GM12874 (cell line): Measurements from ENCODE around the gene TMEM54.

ENCODE experiments used
- TF ChIP-seq, protein P1 (sequence below): IDR thresholded peaks from 2 replicates; pipeline ENCODE4 v1.5.1; 2011; ENCODE audit warnings: low read depth, mild to moderate bottlenecking, control low read depth, low read length, moderate library complexity; ENCODE audit not compliant: insufficient read depth

TMEM54 gene

DNA sequence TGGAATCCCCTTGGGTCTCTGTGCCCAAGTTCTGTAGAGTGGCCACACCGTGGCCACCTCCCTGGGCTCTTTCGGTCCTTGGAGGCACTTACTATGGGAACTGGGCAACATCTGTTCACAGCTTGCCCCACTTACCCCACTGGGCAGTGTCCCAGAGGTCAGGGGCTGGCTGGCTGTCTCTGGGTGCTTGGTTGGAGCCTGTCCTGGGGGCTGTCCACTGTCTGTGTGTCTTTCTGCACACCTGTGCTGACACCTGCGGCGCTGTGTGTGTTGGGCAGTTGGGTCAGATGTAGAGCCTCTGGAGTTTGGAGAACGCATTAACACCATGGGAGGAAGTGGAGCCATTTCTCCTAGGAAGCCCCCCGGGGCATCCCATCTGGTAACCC, 1.3 kb upstream of the TMEM54 start:
- TF ChIP-seq, protein P1, sequence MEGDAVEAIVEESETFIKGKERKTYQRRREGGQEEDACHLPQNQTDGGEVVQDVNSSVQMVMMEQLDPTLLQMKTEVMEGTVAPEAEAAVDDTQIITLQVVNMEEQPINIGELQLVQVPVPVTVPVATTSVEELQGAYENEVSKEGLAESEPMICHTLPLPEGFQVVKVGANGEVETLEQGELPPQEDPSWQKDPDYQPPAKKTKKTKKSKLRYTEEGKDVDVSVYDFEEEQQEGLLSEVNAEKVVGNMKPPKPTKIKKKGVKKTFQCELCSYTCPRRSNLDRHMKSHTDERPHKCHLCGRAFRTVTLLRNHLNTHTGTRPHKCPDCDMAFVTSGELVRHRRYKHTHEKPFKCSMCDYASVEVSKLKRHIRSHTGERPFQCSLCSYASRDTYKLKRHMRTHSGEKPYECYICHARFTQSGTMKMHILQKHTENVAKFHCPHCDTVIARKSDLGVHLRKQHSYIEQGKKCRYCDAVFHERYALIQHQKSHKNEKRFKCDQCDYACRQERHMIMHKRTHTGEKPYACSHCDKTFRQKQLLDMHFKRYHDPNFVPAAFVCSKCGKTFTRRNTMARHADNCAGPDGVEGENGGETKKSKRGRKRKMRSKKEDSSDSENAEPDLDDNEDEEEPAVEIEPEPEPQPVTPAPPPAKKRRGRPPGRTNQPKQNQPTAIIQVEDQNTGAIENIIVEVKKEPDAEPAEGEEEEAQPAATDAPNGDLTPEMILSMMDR, result no peak

DNA sequence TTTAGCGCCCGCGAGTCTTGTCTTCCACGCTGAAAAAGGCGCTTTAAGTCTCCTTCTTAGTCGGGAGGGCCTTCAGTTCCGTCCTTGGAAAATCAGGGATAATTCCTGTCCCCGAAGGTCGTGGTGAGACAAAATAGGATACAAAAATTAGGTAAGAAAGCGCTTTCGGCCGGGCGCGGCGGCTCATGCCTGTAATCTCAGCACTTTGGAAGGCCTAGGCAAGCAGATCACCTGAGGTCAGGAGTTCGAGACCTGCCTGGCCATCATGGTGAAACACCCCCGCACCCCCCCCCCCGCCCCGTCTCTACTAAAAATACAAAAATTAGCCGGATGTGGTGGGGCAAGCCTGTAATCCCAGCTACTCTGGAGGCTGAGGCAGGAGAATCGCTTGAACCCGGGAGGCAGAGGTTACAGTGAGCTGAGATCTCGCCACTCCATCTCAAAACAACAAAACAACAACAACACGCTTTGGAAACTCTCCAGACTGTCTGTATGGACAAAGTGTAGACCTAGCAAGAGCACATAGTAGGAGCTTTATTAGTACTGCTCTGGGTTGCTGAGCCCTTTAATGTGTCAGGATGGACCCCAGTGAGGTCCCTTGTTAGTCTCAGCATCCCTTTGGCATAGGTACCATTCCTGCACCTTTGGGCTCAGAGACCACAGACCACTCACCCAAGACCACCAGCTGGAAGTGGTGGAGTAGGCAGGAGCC, 790 bp upstream of the TMEM54 start:
- TF ChIP-seq, protein P1, result no peak

DNA sequence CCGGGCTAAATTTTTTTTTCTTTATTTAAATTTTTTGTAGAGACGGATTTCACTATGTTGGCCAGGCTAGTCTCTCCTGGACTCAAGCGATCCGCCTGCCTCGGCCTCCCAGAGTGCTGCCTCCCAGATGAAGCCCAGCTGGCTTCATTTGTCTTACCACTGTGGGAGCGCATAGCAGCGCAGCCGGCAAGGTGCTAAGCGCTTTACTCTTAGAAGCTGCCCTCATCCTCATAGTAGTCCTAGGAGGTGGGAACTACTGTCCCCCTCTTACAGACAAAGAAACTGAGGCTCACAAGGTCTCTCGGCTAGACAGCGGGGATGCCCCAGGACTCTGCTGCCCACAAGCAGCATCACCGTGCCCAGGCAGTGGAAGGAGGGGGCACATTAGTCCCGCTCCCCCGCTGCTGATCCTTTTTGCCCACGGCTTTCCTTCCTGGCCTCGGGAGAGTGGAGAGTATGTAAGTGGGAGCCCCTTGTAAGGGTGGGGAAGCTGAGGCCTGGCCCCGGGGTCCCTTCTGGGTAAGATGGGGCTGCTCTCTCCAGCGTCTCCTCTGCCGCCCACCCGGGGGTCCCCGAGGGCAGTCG, 726 bp downstream of the TMEM54 start:
- TF ChIP-seq, protein P1, result no peak

DNA sequence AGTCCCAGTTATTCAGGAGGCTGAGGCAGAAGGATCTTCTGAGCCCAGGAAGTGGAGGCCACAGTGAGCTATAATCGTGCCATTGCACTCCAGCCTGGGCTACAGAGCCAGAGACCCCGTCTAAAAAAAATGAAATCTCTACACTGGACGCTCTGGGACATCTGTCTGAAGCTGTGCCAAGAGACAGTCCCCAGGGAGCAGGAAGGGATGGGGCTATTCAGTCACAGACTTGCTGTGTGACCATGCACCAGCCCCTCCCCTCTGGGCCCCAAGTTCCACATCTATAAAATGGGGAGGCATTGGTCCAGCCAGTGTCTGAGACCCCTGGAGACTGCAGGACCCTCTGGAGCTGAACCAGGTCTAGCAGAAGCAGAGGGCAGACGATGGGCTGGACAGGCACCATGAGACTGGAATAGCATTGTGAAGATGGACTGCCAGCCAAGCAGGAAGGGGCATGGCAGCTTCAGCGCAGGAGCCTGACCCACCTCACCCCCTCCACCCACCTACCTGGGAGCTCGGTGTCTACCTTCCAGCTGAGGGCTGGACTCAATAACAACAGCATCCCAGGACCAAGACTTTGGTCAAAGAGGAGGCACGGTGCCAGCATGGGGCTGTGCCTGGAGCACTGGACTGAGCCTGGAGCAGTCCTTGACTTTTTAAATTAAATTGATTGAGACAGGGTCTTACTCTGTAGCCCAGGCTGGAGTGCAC, 1.4 kb downstream of the TMEM54 start:
- TF ChIP-seq, protein P1, result no peak

DNA sequence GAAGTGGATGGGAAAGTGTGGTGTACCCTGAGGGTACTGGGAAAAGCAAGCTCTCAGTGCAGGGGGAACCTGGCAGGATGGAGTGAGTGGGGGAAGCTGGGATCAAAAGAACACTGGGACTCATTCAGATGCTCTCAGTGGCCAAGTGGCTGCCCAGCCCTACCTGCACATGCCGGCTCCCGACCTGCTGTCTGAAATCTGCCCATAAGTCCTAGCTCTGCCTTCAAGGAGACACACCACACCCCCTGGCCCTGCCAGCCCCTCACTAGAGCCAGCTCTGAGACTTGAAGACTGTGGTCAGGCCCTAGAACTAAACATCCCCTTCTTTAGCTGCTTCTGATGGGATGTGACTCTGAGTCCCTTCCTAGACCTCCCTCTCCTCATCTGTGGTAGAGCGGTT, 2.2 kb downstream of the TMEM54 start:
- TF ChIP-seq, protein P1, result no peak

DNA sequence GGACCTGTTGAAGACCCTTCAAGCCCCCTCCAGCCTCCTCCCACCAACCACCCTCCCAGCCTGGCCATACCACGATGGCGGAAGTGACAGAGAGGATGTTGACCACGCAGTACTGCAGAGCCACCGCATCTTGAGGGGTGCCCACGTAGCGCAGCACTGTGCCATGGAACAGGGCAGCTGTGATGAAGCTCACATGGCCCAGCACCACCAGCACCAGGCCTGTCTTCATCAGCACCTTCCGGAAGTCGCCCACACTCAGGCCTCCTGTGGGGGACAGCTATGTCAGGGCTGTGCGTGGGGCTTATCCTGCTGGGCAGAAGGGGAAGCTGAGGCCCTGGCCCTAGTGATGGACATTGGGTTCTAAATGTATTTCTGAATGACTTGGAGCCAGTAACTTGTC, 3.1 kb downstream of the TMEM54 start:
- TF ChIP-seq, protein P1, result no peak
